HG02981 (cell line): ENCODE results near the gene DRC3.

Experiments
- ATAC-seq: cut with Tn5 transposase; IDR thresholded peaks from one replicate; pipeline ENCODE4 v1.9.1; 2021; ENCODE audit warnings: mild to moderate bottlenecking, moderate library complexity; ENCODE audit not compliant: unreplicated experiment

The DRC3 gene

DNA sequence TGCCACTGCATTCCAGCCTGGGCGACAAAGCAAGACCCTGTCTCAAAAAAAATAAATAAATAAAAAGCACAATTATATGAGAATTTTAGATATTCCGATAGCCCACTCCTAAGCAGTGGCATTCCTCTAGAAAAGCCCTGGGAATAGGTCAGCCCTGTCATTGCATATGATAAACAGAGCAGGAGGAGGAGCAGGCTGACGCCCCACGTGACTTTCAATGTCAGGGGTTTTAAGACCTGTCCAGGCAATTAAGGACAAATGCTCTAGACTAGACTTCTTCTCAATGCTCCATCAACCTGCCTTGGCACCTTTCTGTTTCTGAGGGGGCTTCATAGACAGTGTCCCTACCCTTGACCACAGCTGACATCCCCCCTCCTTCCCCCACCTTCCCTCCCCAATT, 8.0 kb upstream of the DRC3 start:
- no peak for ATAC-seq

GRCh38 chr17:17965152-17965721, 7.4 kb upstream of the DRC3 start:
- ATAC-seq, result no peak

DNA sequence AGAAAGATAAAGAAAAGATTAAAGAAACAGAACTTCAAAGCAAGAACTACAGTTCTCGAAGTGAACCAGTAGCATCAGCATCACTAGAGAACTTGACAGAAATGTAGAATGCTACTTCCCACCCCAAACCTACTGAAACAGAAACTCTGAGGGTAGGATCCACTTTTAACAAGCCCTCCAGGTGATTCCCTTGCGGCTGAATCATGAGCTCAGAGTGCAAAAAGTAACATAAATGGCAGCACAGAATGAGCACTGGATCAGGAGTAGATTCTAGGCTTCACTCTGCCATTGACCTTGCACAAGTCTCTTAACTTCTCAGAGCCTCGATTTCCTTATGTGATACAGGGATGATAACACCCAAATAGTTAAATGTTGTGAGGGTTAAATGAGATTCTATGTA, 6.3 kb upstream of the DRC3 start:
- ATAC-seq, result no peak

DNA sequence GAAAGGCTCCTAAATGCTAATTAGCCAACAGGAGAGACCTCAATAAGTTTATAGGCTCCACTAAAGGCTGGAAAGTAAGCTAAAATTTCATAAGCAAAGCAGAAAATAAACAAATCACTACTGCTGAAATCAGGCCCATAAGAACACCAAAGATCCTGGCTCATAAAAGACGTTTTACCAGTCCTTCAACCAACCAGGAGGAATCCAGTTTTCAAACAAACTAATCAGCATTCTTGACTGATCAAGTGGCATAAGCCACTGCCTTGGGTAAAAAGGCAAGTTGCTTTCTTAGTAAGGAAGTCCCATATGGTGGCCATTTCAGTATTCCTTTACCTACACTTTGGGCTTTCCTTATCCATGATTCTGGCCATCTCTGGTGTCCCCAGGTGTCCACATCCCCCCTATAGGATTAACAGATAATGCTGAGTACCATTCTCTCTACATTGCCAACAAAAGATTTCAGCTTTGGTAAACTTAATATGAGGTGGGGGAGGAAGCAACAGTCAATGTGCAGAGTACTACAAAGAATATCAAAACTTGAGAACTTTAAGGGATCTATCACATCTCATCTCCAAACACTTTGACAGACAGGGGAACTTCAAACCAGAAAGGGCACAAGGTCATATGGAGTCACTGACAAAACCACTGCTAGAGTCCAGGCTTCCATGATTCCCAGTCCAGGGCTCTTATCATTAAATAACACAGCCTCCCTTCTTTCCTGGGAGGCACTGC, 1.8 kb upstream of the DRC3 start:
- no peak for ATAC-seq

- no peak for ATAC-seq
These were observed 1.1 kb upstream of the DRC3 start for GRCh38 chr17:17971431-17972125.

DNA sequence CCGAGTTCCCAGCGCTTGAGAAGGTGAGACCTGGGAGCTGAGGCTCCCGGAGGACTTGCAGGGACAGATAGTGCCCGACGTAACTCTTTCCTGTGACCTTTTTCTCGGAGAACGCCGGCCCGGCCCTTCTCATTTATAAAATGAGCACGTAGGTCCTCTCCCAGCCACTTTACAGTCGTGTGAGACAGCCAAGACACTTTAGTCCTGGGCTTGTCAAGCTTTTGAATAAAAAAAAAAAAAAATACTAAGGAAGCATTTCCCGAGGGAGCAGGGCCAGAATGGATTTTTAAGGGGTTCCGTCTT, 241 bp downstream of the DRC3 start:
- ATAC-seq, result no peak

DNA sequence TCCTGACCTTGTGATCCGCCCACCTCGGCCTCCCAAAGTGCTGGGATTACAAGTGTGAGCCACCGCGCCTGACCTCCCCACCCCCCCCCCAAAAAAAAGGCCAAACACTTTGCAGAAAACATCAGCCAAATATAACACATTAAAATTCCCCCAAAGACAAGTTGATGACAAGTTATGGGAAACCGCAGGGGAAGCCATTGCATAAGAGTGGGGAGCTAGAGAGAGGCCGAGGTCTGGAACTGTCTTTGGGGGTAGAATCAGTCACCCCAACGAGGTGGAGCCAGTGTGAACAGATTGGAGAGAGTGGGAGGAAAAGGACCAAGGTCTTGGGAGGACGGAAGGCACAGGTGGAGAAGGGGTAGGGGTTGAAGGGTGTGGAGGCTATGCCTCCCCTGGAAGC, 2.8 kb downstream of the DRC3 start:
- ATAC-seq, result no peak

GRCh38 chr17:17976931-17977570, 4.4 kb downstream of the DRC3 start:
- no peak for ATAC-seq

DNA sequence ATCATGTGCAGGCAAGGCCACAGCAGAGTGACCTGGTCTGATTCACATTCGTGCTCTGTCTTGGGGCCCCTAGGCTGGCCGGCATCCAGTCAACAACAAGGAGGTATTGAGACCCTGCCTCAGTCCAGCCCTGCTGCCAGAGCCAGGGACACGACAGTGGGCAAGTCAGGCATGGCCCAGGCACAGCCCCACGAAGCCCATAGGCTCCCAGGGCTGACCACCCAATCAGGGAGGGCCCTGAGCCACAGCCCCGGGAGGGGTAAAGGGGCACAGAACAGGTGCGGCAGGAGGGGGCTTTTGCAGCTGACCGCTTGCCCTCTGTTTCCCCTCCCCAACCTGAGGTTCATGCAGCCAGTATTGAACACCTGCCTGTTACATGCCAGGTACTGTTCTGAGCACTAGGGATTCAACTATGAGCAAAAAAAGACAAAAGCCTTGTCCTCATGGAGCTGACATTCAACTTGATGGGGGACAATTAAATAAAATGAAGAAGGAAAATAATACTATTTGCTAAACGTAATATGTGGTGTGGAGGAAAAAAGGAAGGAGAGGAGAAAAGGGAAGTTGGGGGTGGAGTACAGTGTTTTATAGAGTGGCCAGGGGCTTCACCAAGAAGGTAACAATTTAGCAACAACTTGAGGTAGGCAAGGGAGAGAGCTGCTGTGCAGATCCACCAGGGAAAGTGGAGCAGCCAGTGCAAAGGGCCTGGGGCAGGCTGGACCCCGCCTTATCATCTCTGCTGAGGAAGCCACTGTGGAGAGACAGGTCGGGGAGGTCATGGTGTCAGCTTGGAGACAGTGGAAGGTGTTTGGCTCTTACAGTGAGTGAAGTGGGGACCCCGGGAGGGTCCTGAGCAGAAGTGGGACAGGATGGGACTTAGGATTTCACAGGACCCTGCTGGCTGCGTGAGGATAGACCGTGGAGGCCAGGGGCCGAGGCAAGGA, 6.1 kb downstream of the DRC3 start:
- ATAC-seq, result no peak

DNA sequence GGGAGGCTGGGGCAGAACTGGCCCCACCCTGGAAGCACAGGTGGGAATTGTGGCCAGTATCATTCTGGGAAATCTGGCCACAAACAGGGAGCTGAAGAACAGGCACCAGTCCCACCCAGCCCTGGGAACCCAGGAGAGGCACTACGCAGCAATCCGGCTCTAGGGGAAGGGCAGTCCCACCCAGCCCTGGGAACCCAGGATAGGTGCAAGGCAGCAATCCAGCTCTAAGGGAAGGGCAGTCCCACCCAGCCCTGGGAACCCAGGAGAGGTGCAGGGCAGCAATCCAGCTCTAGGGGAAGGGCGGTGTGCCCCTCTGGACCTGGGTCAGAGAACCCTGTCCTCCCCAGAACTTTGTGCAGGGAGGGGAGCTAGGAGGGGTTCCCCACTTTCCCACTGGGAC, 7.1 kb downstream of the DRC3 start:
- no peak for ATAC-seq

DNA sequence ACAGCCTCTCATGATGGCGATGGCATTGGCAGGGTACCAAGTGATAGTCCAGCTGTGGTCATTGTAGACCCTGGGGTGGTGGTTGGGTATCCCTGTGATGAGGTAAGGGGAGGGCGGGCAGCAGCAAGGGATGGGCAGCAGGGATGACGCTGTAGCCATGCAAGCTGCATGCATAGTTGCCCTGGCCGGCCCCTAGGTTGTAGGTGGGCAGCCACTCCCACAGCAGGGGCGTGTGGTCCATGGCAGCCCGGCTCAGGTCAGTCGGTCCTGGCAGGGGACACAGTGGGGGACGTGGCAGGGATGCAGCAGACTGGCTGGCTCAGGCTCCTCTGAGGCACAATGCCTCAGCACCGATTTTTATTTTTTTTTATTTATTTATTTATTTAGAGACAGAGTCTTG, 8.7 kb downstream of the DRC3 start:
- ATAC-seq, result no peak

DNA sequence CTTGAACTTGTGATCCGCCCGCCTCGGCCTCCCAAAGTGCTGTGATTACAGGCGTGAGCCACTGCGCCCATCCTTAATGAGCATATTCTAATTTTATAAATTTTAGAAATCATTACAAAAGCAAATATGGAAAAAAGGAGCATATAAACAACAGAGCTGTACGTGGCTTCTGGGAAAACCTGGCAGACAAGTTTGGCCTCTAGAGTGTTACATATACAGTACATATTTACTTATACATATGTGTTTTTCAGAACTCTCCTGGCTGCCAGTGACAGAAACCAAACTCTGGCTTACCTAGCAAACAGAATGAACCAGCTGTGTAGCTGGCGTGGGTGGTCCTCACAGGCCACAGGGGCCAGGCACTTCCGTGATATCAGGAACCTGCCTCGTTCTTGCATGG, 10.1 kb downstream of the DRC3 start:
- ATAC-seq, result no peak

DNA sequence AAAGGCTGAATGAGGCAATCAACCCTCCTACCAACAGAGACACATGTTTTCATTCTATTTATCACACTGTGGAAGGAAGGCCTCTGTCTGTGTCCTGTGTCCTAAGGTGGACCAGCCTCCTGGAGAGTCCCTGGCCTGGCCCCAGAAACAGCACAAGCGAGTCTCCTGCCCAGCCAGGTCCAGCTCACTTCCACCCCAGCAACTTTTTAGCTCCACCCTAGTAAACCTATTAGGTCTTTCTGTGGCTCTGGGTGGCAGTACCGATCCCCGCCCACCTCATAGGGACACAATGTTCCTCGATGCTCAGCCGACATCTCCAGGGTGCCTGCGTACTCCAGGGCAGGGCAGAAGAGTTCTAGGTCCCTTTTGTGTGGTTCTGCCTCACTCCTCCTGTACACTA, 10.7 kb downstream of the DRC3 start:
- no peak for ATAC-seq

GRCh38 chr17:17983776-17984175, 11.1 kb downstream of the DRC3 start:
- no peak for ATAC-seq

DNA sequence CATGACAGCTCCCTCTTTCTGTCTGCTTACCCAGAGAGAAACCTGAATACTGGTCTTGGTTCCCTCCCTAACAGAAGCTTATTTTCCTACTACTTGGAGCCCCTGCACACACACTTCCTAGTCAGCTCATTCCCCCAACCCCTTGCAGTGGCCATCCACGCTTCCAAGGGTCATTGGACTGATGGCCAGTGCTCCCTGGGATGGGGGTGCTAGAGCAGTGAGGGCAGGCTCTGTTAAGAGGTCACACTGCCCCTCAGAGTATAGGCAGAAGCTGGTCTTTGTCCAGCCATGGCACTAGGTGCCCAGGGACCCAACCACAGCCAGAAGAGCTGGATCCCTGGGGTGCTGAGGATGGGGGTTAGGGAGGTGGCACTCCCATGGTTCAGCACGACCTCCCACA, 12.5 kb downstream of the DRC3 start:
- ATAC-seq, result no peak

DNA sequence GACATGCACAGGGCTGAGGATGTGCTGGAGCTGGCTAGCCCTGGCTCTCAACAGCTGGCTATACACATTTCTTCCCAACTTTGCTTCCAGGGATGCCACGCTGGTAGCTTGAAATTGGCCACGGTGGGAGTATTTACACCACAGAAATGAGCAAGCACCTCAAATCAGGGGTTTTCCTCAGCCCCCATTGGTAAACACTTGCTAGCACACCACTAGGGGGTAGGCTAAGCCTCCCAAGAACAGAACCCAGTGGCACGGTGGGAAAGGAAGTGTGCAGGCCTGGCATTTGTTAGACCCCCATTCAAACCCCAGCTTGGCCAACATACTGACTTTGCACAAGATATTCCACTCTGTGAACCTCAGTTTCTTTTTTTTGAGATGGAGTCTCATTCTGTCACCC, 12.9 kb downstream of the DRC3 start:
- ATAC-seq, result no peak

- ATAC-seq, result no peak
These were observed 14.7 kb downstream of the DRC3 start for GRCh38 chr17:17987187-17987896.

- no peak for ATAC-seq
These were observed 15.2 kb downstream of the DRC3 start for GRCh38 chr17:17987901-17988300.

DNA sequence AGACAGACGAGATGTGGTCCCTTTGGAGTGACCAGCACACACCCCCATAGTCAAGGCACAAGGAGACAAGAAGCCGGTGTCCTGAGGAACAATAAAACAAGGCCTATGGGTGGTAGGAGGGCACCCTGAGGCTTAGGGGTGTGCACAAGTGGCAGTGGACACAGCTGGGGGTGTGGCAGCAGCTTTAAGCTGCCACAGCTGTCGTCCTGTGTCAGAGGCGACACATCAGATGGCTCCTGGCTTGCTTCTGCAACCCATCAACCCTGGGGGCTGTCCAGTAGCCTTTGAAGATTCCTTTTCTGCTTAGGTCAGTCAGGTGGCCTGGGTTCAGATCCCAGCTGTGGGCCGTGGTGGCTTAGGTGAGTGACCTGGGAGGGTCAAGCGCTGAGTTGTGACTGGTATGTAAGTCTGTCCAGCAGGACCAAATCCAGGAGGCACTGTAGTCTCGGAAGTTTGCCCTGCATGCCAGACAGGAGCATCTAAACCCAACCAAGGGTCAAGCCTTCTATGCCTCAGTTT, 15.8 kb downstream of the DRC3 start:
- no peak for ATAC-seq

- no peak for ATAC-seq
These were observed 16.4 kb downstream of the DRC3 start for GRCh38 chr17:17989081-17989480.
